Measurements from ENCODE around the gene TEX30.
A peak's percentile ranks its signal among the peaks of the same experiment; 100 is the strongest.
"Not testable (repeated sequence)": the region's sequence is repeated elsewhere in the genome, so short reads cannot be mapped to it uniquely, and the experiment has no call there.

TEX30 gene

GRCh38 chr13:102780656-102781055 lies 7.1 kb upstream of the TEX30 start:
- not testable (repeated sequence) for DNase-seq (ENCODE audit: low read depth, low spot score); H3K27ac ChIP-seq

- no peak overlapping the region for H3K27ac ChIP-seq
- no peak for DNase-seq (ENCODE audit: low read depth, low spot score)
Measured at GRCh38 chr13:102779436-102780159, 6.0 kb upstream of the TEX30 start.

GRCh38 chr13:102777736-102778135 lies 4.2 kb upstream of the TEX30 start:
- no peak for DNase-seq (ENCODE audit: low read depth, low spot score)
- no peak overlapping the region for H3K27ac ChIP-seq

- H3K27ac ChIP-seq = no peak overlapping the region
- DNase-seq (ENCODE audit: low read depth, low spot score) = no peak
Measured at GRCh38 chr13:102776271-102776670, 2.7 kb upstream of the TEX30 start.

GRCh38 chr13:102774591-102775520 lies 1.3 kb upstream of the TEX30 start:
- no peak for DNase-seq (ENCODE audit: low read depth, low spot score)
- H3K27ac ChIP-seq = no peak overlapping the region

GRCh38 chr13:102774214-102774568 lies 605 bp upstream of the TEX30 start:
- no peak for DNase-seq (ENCODE audit: low read depth, low spot score)
- H3K27ac ChIP-seq = no peak overlapping the region

GRCh38 chr13:102772042-102772425 lies 1.6 kb downstream of the TEX30 start:
- H3K27ac ChIP-seq = no peak overlapping the region
- no peak for DNase-seq (ENCODE audit: low read depth, low spot score)

GRCh38 chr13:102771298-102772041 lies 2.1 kb downstream of the TEX30 start:
- H3K27ac ChIP-seq = no peak overlapping the region
- DNase-seq (ENCODE audit: low read depth, low spot score) = no peak

- H3K27ac ChIP-seq = no peak overlapping the region
- DNase-seq (ENCODE audit: low read depth, low spot score) = no peak
Measured at GRCh38 chr13:102770435-102770834, 3.2 kb downstream of the TEX30 start.

- H3K27ac ChIP-seq = no peak overlapping the region
- DNase-seq (ENCODE audit: low read depth, low spot score) = no peak
Measured at GRCh38 chr13:102769679-102770078, 3.9 kb downstream of the TEX30 start.

- DNase-seq (ENCODE audit: low read depth, low spot score) = no peak
- H3K27ac ChIP-seq = no peak overlapping the region
Measured at GRCh38 chr13:102768909-102769308, 4.7 kb downstream of the TEX30 start.

GRCh38 chr13:102763741-102764140 lies 9.8 kb downstream of the TEX30 start:
- H3K27ac ChIP-seq = no peak overlapping the region
- DNase-seq (ENCODE audit: low read depth, low spot score) = no peak

GRCh38 chr13:102761071-102761470 lies 12.5 kb downstream of the TEX30 start:
- DNase-seq (ENCODE audit: low read depth, low spot score) = no peak
- H3K27ac ChIP-seq = no peak overlapping the region

- no peak overlapping the region for H3K27ac ChIP-seq
- no peak for DNase-seq (ENCODE audit: low read depth, low spot score)
Measured at GRCh38 chr13:102758842-102759241, 14.7 kb downstream of the TEX30 start.

GRCh38 chr13:102757006-102757405 lies 16.6 kb downstream of the TEX30 start:
- peak; percentile 12 for DNase-seq (ENCODE audit: low read depth, low spot score)
- H3K27ac ChIP-seq = no peak overlapping the region

GRCh38 chr13:102751886-102752285 lies 21.7 kb downstream of the TEX30 start:
- no peak overlapping the region for H3K27ac ChIP-seq
- DNase-seq (ENCODE audit: low read depth, low spot score) = no peak

GRCh38 chr13:102742506-102742905 lies 31.1 kb downstream of the TEX30 start:
- H3K27ac ChIP-seq = no peak overlapping the region
- no peak for DNase-seq (ENCODE audit: low read depth, low spot score)

- DNase-seq (ENCODE audit: low read depth, low spot score) = no peak
- H3K27ac ChIP-seq = no peak overlapping the region
Measured at GRCh38 chr13:102742101-102742500, 31.5 kb downstream of the TEX30 start.

- DNase-seq (ENCODE audit: low read depth, low spot score) = peak; percentile 55
- peak overlapping the region; percentile 6 for H3K27ac ChIP-seq
Measured at GRCh38 chr13:102729560-102730270, 43.9 kb downstream of the TEX30 start.

GRCh38 chr13:102726430-102726829 lies 47.2 kb downstream of the TEX30 start:
- no peak overlapping the region for H3K27ac ChIP-seq
- no peak for DNase-seq (ENCODE audit: low read depth, low spot score)

Measured in epithelial cell of prostate (primary cell).